ENCODE results near the gene TJAP1.

DNA sequence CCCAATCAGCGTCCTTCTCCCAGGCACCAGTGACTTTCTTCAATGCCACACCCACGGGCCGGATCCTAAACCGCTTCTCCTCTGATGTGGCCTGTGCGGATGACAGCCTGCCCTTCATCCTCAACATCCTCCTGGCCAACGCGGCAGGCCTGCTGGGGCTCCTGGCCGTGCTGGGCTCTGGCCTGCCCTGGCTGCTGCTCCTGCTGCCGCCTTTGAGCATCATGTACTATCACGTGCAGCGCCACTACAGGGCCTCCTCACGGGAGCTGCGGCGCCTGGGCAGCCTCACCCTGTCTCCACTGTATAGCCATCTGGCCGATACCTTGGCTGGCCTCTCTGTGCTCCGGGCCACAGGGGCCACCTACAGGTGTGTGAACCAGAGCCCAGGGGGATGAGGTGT lies 31.8 kb upstream of the TJAP1 start:
- TF ChIP-seq POLR2A (IDR thresholded peaks at IDR 0.05; ENCODE audit: low read depth, low read length) (no peak), TAF1 (IDR thresholded peaks at IDR 0.05; ENCODE audit: borderline replicate concordance, low read depth, low read length) (no peak), POLR2AphosphoS5 (IDR thresholded peaks at IDR 0.05; ENCODE audit: low read depth, low read length) (no peak)
